Measurements from ENCODE around the gene PTPRD.
"Not testable (repeated sequence)": the region's sequence is repeated elsewhere in the genome, so short reads cannot be mapped to it uniquely, and the experiment has no call there.

Gene PTPRD

GRCh38 chr9:9938432-9938831 is 674.4 kb downstream of the PTPRD start:
- Histone ChIP-seq H3K27me3 (ENCODE audit: control insufficient read depth in 1 of 2, insufficient read depth in 2 of 2, low read length in 2 of 2) (no peaks in the 10 kb centered on the region), H3K4me1 (ENCODE audit: control insufficient read depth in 1 of 2, insufficient read depth in 2 of 2, low read length in 2 of 2) (no peaks in the 10 kb centered on the region), H3K9me3 (ENCODE audit: control insufficient read depth in 1 of 2, low read length in 2 of 2) (no peaks in the 10 kb centered on the region), H3K36me3 (ENCODE audit: control insufficient read depth in 1 of 2, insufficient read depth in 2 of 2, low read length in 2 of 2) (no peaks in the 10 kb centered on the region), H3K9ac (ENCODE audit: low read depth in 1 of 2, low read length in 2 of 2) (no peak overlapping the region), H3K27ac (ENCODE audit: low read depth, low read length) (no peak overlapping the region), H3K4me3 (ENCODE audit: low read depth in 1 of 2, low read length in 2 of 2) (no peak overlapping the region)

DNA sequence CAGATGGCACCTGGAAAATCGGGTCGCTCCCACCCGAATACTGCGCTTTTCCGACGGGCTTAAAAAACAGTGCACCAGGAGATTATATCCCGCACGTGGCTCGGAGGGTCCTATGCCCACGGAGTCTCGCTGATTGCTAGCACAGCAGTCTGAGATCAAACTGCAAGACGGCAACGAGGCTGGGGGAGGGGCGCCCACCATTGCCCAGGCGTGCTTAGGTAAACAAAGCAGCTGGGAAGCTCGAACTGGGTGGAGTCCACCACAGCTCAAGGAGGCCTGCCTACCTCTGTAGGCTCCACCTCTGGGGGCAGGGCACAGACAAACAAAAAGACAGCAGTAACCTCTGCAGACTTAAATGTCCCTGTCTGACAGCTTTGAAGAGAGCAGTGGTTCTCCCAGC is 681.3 kb downstream of the PTPRD start:
- not testable (repeated sequence) for H3K9ac ChIP-seq (ENCODE audit: low read depth in 1 of 2, low read length in 2 of 2); H3K9me3 ChIP-seq (ENCODE audit: control insufficient read depth in 1 of 2, low read length in 2 of 2); H3K27ac ChIP-seq (ENCODE audit: low read depth, low read length); H3K27me3 ChIP-seq (ENCODE audit: control insufficient read depth in 1 of 2, insufficient read depth in 2 of 2, low read length in 2 of 2); H3K36me3 ChIP-seq (ENCODE audit: control insufficient read depth in 1 of 2, insufficient read depth in 2 of 2, low read length in 2 of 2); H3K4me3 ChIP-seq (ENCODE audit: low read depth in 1 of 2, low read length in 2 of 2); H3K4me1 ChIP-seq (ENCODE audit: control insufficient read depth in 1 of 2, insufficient read depth in 2 of 2, low read length in 2 of 2)

DNA sequence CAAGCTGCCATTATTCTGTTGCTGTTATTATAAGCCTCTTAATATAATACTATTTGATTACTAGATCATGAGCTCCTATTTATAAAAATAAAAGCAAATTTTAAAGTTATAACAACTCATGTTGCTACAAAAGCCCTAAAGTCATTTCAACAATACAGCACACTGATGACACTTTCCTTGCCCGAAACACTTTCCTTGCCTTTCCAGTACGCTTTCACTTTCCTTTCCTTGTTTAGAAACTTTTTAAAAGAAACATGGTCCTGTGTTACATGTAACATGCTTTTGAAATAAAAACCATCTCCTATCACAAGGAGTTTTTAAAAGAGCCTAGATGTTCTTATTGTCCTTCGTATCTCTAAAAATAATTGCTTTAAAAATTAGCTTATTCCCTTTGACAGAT is 688.4 kb downstream of the PTPRD start:
- Histone ChIP-seq H3K27me3 (ENCODE audit: control insufficient read depth in 1 of 2, insufficient read depth in 2 of 2, low read length in 2 of 2) (no peaks in the 10 kb centered on the region), H3K9me3 (ENCODE audit: control insufficient read depth in 1 of 2, low read length in 2 of 2) (no peaks in the 10 kb centered on the region), H3K36me3 (ENCODE audit: control insufficient read depth in 1 of 2, insufficient read depth in 2 of 2, low read length in 2 of 2) (no peaks in the 10 kb centered on the region), H3K9ac (ENCODE audit: low read depth in 1 of 2, low read length in 2 of 2) (no peak overlapping the region), H3K27ac (ENCODE audit: low read depth, low read length) (no peak overlapping the region), H3K4me3 (ENCODE audit: low read depth in 1 of 2, low read length in 2 of 2) (peak overlapping the region; percentile 41 to 43), H3K4me1 (ENCODE audit: control insufficient read depth in 1 of 2, insufficient read depth in 2 of 2, low read length in 2 of 2) (peaks cover 0 to 17% of the 10 kb centered on the region in 2 donors)

DNA sequence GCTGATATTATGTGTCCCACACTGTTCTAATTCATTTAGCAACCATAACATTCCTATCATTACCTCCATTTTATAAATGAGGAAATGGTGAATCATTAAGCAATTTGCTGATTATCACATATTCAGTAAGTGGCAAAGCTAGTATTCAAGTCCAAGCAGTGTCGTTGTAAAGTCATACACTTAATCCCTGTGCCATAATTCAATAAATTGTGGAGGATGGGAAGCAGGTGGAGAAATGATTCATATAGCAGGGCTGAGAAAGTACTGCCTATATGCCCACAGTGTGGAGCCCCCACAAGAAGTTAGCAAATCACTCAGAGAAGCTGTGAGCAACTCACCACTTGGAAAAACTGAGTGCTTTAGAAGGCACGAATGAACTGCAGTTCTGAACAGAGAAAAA is 691.0 kb downstream of the PTPRD start:
- H3K4me1 ChIP-seq (ENCODE audit: control insufficient read depth in 1 of 2, insufficient read depth in 2 of 2, low read length in 2 of 2), result peaks cover 0 to 17% of the 10 kb centered on the region in 2 donors
- no peaks in the 10 kb centered on the region for H3K27me3 ChIP-seq (ENCODE audit: control insufficient read depth in 1 of 2, insufficient read depth in 2 of 2, low read length in 2 of 2)
- no peaks in the 10 kb centered on the region for H3K36me3 ChIP-seq (ENCODE audit: control insufficient read depth in 1 of 2, insufficient read depth in 2 of 2, low read length in 2 of 2)
- no peaks in the 10 kb centered on the region for H3K9me3 ChIP-seq (ENCODE audit: control insufficient read depth in 1 of 2, low read length in 2 of 2)
- no peak overlapping the region for H3K27ac ChIP-seq (ENCODE audit: low read depth, low read length)
- H3K9ac ChIP-seq (ENCODE audit: low read depth in 1 of 2, low read length in 2 of 2), result no peak overlapping the region
- H3K4me3 ChIP-seq (ENCODE audit: low read depth in 1 of 2, low read length in 2 of 2), result no peak overlapping the region

GRCh38 chr9:9920425-9921060 is 692.3 kb downstream of the PTPRD start:
- no peak overlapping the region for H3K27ac ChIP-seq (ENCODE audit: low read depth, low read length)
- H3K9me3 ChIP-seq (ENCODE audit: control insufficient read depth in 1 of 2, low read length in 2 of 2), result no peaks in the 10 kb centered on the region
- no peaks in the 10 kb centered on the region for H3K36me3 ChIP-seq (ENCODE audit: control insufficient read depth in 1 of 2, insufficient read depth in 2 of 2, low read length in 2 of 2)
- no peaks in the 10 kb centered on the region for H3K27me3 ChIP-seq (ENCODE audit: control insufficient read depth in 1 of 2, insufficient read depth in 2 of 2, low read length in 2 of 2)
- no peak overlapping the region for H3K4me3 ChIP-seq (ENCODE audit: low read depth in 1 of 2, low read length in 2 of 2)
- no peak overlapping the region for H3K9ac ChIP-seq (ENCODE audit: low read depth in 1 of 2, low read length in 2 of 2)
- H3K4me1 ChIP-seq (ENCODE audit: control insufficient read depth in 1 of 2, insufficient read depth in 2 of 2, low read length in 2 of 2), result peaks cover 0 to 17% of the 10 kb centered on the region in 2 donors

- Histone ChIP-seq H3K36me3 (ENCODE audit: control insufficient read depth in 1 of 2, insufficient read depth in 2 of 2, low read length in 2 of 2) (no peaks in the 10 kb centered on the region), H3K27ac (ENCODE audit: low read depth, low read length) (no peak overlapping the region), H3K9ac (ENCODE audit: low read depth in 1 of 2, low read length in 2 of 2) (no peak overlapping the region), H3K4me1 (ENCODE audit: control insufficient read depth in 1 of 2, insufficient read depth in 2 of 2, low read length in 2 of 2) (peaks cover 0 to 17% of the 10 kb centered on the region in 2 donors), H3K27me3 (ENCODE audit: control insufficient read depth in 1 of 2, insufficient read depth in 2 of 2, low read length in 2 of 2) (no peaks in the 10 kb centered on the region), H3K9me3 (ENCODE audit: control insufficient read depth in 1 of 2, low read length in 2 of 2) (no peaks in the 10 kb centered on the region), H3K4me3 (ENCODE audit: low read depth in 1 of 2, low read length in 2 of 2) (no peak overlapping the region)
Measured at GRCh38 chr9:9919174-9919775, 693.5 kb downstream of the PTPRD start.

DNA sequence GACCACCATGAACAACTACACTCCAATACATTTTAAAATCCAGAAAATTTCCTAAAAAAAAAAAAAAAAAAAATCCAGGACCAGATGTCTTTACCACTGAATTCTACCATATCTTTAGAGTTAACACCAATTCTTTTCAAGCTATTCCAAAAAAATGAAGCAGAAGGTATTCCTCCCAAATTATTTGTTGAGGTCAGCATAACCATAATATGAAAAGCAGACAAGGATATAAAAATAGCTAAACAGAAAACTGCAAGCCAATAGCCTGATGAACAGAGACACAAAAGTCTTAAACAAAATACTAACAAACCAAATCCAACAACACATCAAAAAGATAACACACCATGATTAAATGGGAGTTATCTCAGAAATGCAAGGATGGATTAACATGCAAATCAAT is 695.4 kb downstream of the PTPRD start:
- Histone ChIP-seq H3K27ac (ENCODE audit: low read depth, low read length) (no peak overlapping the region), H3K9ac (ENCODE audit: low read depth in 1 of 2, low read length in 2 of 2) (no peak overlapping the region), H3K4me1 (ENCODE audit: control insufficient read depth in 1 of 2, insufficient read depth in 2 of 2, low read length in 2 of 2) (peaks cover 0 to 10% of the 10 kb centered on the region in 2 donors), H3K36me3 (ENCODE audit: control insufficient read depth in 1 of 2, insufficient read depth in 2 of 2, low read length in 2 of 2) (no peaks in the 10 kb centered on the region), H3K9me3 (ENCODE audit: control insufficient read depth in 1 of 2, low read length in 2 of 2) (no peaks in the 10 kb centered on the region), H3K27me3 (ENCODE audit: control insufficient read depth in 1 of 2, insufficient read depth in 2 of 2, low read length in 2 of 2) (no peaks in the 10 kb centered on the region), H3K4me3 (ENCODE audit: low read depth in 1 of 2, low read length in 2 of 2) (no peak overlapping the region)

- H3K9me3 ChIP-seq (ENCODE audit: control insufficient read depth in 1 of 2, low read length in 2 of 2), result no peaks in the 10 kb centered on the region
- H3K36me3 ChIP-seq (ENCODE audit: control insufficient read depth in 1 of 2, insufficient read depth in 2 of 2, low read length in 2 of 2), result no peaks in the 10 kb centered on the region
- no peak overlapping the region for H3K4me3 ChIP-seq (ENCODE audit: low read depth in 1 of 2, low read length in 2 of 2)
- H3K27me3 ChIP-seq (ENCODE audit: control insufficient read depth in 1 of 2, insufficient read depth in 2 of 2, low read length in 2 of 2), result no peaks in the 10 kb centered on the region
- no peak overlapping the region for H3K9ac ChIP-seq (ENCODE audit: low read depth in 1 of 2, low read length in 2 of 2)
- H3K4me1 ChIP-seq (ENCODE audit: control insufficient read depth in 1 of 2, insufficient read depth in 2 of 2, low read length in 2 of 2), result no peaks in the 10 kb centered on the region
- no peak overlapping the region for H3K27ac ChIP-seq (ENCODE audit: low read depth, low read length)
Measured at GRCh38 chr9:9914174-9914573, 698.6 kb downstream of the PTPRD start.

GRCh38 chr9:9913276-9913832 is 699.4 kb downstream of the PTPRD start:
- Histone ChIP-seq H3K9me3 (ENCODE audit: control insufficient read depth in 1 of 2, low read length in 2 of 2) (no peaks in the 10 kb centered on the region), H3K9ac (ENCODE audit: low read depth in 1 of 2, low read length in 2 of 2) (no peak overlapping the region), H3K27me3 (ENCODE audit: control insufficient read depth in 1 of 2, insufficient read depth in 2 of 2, low read length in 2 of 2) (no peaks in the 10 kb centered on the region), H3K36me3 (ENCODE audit: control insufficient read depth in 1 of 2, insufficient read depth in 2 of 2, low read length in 2 of 2) (no peaks in the 10 kb centered on the region), H3K4me3 (ENCODE audit: low read depth in 1 of 2, low read length in 2 of 2) (no peak overlapping the region), H3K27ac (ENCODE audit: low read depth, low read length) (no peak overlapping the region), H3K4me1 (ENCODE audit: control insufficient read depth in 1 of 2, insufficient read depth in 2 of 2, low read length in 2 of 2) (no peaks in the 10 kb centered on the region)

DNA sequence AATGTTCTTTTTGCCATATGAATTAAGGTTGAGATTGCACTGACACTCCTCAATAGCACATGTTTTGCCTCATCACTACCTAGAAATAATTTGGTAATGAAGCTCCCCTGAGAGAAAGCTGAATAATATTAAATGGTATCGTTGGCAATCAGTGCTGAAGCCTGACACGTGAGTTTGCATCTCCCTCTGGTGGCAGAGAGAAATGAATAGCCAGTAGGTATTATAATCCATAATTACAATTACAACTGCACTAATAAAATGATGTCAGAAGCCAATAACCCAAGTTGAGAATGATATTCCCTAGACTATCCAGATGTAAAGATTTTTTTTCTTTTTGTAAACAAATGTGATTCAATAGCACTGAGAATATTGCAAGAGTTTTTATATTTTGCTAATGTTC is 700.3 kb downstream of the PTPRD start:
- H3K27ac ChIP-seq (ENCODE audit: low read depth, low read length), result no peak overlapping the region
- no peaks in the 10 kb centered on the region for H3K36me3 ChIP-seq (ENCODE audit: control insufficient read depth in 1 of 2, insufficient read depth in 2 of 2, low read length in 2 of 2)
- no peak overlapping the region for H3K4me3 ChIP-seq (ENCODE audit: low read depth in 1 of 2, low read length in 2 of 2)
- no peaks in the 10 kb centered on the region for H3K27me3 ChIP-seq (ENCODE audit: control insufficient read depth in 1 of 2, insufficient read depth in 2 of 2, low read length in 2 of 2)
- no peaks in the 10 kb centered on the region for H3K9me3 ChIP-seq (ENCODE audit: control insufficient read depth in 1 of 2, low read length in 2 of 2)
- no peaks in the 10 kb centered on the region for H3K4me1 ChIP-seq (ENCODE audit: control insufficient read depth in 1 of 2, insufficient read depth in 2 of 2, low read length in 2 of 2)
- no peak overlapping the region for H3K9ac ChIP-seq (ENCODE audit: low read depth in 1 of 2, low read length in 2 of 2)
